Measurements from ENCODE around the gene CHD5.

GRCh38 chr1:6225651-6226050 lies 45.5 kb upstream of the CHD5 start:
- TF ChIP-seq CTCF (IDR thresholded peaks at IDR 0.05) (no peak), POLR2AphosphoS5 (IDR thresholded peaks at IDR 0.05; ENCODE audit: low read depth, low read length) (no peak)
